Activated CD4-positive, alpha-beta memory T cell treated with anti-CD3 and anti-CD28 coated beads for 36 hours (primary cell): ENCODE results near the gene INHBB. TPM values are rescaled to one million over a fixed set of nuclear protein-coding genes. Genes with fewer than 3 reads are reported as not detected.

Source experiments
- CTCF ChIA-PET: fragments of 350-600 bp; sonication (Branson Sonifier 250); formaldehyde crosslinking; loops from one replicate; lab custom pipeline; 2021; ENCODE audit warnings: antibody characterized with exemption, inconsistent platforms; lab: Charles Lee
- POLR2A ChIA-PET: fragments of 350-600 bp; sonication (Branson Sonifier 250); formaldehyde crosslinking; loops from one replicate; lab custom pipeline; 2021; ENCODE audit warnings: antibody characterized with exemption; lab: Charles Lee
- DNase-seq: peaks from one replicate; pipeline ENCODE4 v3.0.0-alpha.2; 2020
- H3K27ac Mint-ChIP-seq: one replicate; pipeline ENCODE4 v1.8.0; 2021; ENCODE audit warnings: mixed read lengths
- H3K27me3 Mint-ChIP-seq: one replicate; pipeline ENCODE4 v1.8.0; 2021; ENCODE audit warnings: mixed read lengths
- H3K36me3 Mint-ChIP-seq: one replicate; pipeline ENCODE4 v1.8.0; 2021; ENCODE audit warnings: mixed read lengths
- H3K4me1 Mint-ChIP-seq: one replicate; pipeline ENCODE4 v1.8.0; 2021; ENCODE audit warnings: low read depth, mixed read lengths
- H3K4me3 Mint-ChIP-seq: one replicate; pipeline ENCODE4 v1.8.0; 2021; ENCODE audit warnings: mild to moderate bottlenecking, mixed read lengths
- H3K9me3 Mint-ChIP-seq: one replicate; pipeline ENCODE4 v1.8.0; 2021; ENCODE audit warnings: mixed read lengths
- intact Hi-C: fragments of 100-400 bp; cut with micrococcal nuclease; formaldehyde crosslinking; loops from one replicate; pipeline ENCODE4 v1.15.1; 2023
- total RNA-seq, 2 experiments: library from RNA; stranded (reverse); gene quantifications; one replicate each; pipeline ENCODE4 v1.2.3, GENCODE V29; 2021

Gene INHBB
- total RNA-seq, 2 experiments from 2014 or later = not detected

DNA sequence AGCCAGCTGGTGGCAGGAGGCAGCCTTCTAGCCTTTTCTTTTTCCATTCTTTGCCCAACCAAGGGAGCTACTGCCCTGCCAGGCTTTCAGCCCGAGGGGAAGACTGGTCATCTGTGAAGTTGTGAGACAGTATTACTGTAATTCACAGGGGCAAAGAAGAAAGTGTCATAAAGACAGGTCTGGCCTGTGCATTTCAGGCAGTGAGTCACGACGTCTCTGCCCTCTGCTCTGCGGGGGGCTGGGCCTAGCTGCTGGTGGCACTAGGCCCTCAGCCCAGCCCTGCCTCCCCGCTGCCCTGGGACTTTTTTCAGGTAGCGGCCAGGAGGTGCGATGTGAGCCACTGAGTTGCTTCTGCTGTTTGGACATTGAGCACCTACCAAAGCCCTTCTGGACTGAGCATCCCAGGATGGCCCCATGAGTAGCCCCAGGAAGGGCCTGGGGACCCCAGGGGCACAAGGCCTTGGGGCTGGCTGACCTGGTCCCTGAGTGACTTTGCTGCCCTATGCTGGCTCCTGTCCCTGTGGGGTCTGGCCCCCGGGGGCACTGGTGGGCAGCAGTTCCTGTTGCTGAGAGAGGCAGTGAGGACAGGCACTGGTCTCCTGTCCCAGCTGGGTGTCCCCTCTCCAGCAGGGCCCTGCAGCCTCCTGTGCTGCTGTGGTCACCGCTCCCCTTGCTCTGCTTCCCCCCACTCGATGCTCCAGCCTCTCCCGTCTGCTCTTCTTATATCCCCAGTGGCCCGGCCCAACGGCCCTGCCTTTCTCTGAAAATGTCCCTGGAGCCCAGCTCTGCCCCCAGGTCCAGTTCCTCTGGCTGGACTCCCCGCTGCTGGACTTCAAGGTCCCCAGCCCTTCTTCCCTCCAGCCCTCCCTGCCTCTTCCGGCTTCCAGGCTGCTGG, 7.0 kb downstream of the INHBB start:
- Mint-ChIP-seq H3K36me3 (no peaks in the 10 kb centered on the region), H3K9me3 (no peaks in the 10 kb centered on the region), H3K27ac (no peak overlapping the region), H3K4me3 (no peak overlapping the region), H3K27me3 (peaks cover 25% of the 10 kb centered on the region), H3K4me1 (peaks cover under 1% of the 10 kb centered on the region)
- POLR2A ChIA-PET = no interaction called here
- no peak for DNase-seq
- intact Hi-C loops = no loop called here
- CTCF ChIA-PET = no interaction called here

GRCh38 chr2:120353591-120353898, 7.6 kb downstream of the INHBB start:
- Mint-ChIP-seq H3K27me3 (peaks cover 20% of the 10 kb centered on the region), H3K4me3 (no peak overlapping the region), H3K27ac (no peak overlapping the region), H3K36me3 (no peaks in the 10 kb centered on the region), H3K4me1 (no peaks in the 10 kb centered on the region), H3K9me3 (no peaks in the 10 kb centered on the region)
- ChIA-PET CTCF (no interaction called here), POLR2A (no interaction called here)
- no peak for DNase-seq
- intact Hi-C loops = no loop called here

DNA sequence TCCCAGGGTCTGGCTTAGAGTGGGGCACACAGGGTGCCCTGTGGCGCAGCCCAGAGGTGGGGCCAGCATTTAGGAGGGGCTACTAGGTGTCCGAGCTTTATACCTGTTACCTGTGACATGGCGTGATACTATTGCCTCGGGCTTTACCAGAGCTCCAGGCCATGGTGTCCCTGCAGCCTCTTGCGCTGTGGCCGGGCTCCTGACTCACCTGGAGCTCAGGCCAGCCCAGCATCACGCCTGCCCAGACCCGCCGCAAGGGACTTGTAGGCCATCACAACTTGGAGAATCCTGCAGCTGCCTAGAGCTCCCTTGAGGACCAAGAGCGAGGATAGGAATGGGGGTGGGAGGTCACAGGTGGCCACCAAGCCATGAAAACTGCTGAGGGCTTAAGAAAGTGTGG, 8.0 kb downstream of the INHBB start:
- no peak overlapping the region for H3K4me3 Mint-ChIP-seq
- H3K36me3 Mint-ChIP-seq = no peaks in the 10 kb centered on the region
- peaks cover 16% of the 10 kb centered on the region for H3K27me3 Mint-ChIP-seq
- DNase-seq = no peak
- intact Hi-C loops = no loop called here
- POLR2A ChIA-PET = no interaction called here
- H3K4me1 Mint-ChIP-seq = no peaks in the 10 kb centered on the region
- no peaks in the 10 kb centered on the region for H3K9me3 Mint-ChIP-seq
- CTCF ChIA-PET = no interaction called here
- no peak overlapping the region for H3K27ac Mint-ChIP-seq

DNA sequence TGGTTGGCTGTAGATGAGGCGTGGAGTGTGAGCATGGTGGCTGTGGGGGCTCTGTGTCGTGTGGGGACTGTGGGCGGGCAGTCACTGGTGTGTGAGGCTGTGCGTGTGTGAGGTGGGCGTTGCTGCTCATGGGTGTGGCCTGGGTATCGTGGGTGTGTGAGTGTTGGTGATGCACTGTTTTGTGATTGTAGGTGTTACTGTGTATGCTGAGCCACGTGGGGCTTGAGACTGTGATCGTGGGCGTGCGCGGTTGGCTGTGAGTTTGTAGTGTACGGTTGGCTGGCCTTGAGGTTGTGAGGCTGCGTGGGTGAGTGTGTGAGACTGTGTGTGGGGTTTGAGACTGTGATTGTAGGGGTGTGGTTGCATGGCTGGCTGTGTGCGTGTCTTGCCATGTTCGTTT, 8.5 kb downstream of the INHBB start:
- POLR2A ChIA-PET = no interaction called here
- H3K9me3 Mint-ChIP-seq = no peaks in the 10 kb centered on the region
- peaks cover 12% of the 10 kb centered on the region for H3K27me3 Mint-ChIP-seq
- CTCF ChIA-PET = no interaction called here
- DNase-seq = no peak
- no peaks in the 10 kb centered on the region for H3K4me1 Mint-ChIP-seq
- H3K4me3 Mint-ChIP-seq = no peak overlapping the region
- H3K36me3 Mint-ChIP-seq = no peaks in the 10 kb centered on the region
- intact Hi-C loops = no loop called here
- no peak overlapping the region for H3K27ac Mint-ChIP-seq

DNA sequence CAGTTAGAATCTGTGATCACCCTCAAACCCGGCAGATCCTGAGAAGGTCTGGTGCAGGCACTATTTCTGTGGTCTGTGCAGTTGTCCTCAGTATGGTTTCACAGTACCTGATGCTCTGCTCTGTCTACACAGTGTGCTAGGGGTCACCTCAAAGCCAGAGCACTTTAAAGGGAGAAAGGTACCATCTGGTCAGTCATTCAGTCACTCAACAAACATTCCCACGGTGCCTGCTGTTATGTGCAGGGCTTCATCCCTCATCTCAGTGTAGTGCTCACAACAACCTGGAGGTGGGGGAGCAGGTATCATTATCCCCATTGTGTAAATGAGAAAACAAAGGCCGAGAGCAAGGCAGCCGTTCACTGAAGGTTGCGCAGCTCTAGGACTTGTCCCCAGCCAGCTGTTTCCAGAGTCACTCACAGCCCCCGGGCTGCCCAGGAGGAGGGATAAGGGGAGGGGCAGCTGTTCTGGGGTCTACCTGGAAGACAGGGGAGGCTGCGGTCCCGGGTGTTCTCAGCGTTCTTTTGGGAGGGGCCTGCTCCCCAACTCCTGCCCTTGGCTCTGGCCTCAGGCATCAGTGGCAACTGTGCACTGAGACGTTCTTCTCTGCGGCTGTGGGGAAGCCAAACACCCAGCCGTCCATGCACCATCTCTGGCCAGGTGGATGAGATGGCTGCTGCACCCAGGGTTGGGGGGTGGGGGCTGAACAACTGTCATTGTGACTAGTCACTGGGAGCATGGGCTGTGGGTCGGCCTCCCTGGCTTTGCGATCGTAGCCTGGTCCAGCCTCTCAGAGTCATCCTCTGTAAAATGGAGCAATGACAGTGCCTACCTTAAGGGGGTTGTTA, 9.2 kb downstream of the INHBB start:
- CTCF ChIA-PET = no interaction called here
- H3K4me1 Mint-ChIP-seq = no peaks in the 10 kb centered on the region

DNA sequence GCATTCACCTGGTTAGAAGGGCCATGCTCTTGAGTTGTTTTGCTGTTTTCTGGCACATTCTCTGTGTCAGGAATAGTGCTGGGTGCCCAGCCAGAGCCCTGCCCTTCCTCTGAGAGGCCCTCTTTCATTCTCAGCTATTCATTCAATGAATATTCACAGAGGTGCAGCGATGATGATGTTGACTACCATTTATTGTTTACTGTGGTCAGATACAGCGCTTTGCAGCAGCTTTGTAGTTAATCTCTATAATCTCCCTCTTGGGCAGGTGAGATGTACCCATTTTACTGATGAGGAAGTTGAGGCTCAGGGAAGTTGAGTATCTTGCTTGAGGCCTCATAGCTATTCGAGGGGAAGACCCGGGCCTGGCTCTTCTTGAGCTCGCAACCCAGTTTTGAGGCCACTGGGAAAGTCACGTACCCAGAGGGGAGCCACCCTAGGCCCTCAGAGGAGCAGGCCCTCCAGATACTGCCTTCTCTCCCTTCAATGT, 9.9 kb downstream of the INHBB start:
- Mint-ChIP-seq H3K4me1 (no peaks in the 10 kb centered on the region), H3K27me3 (peaks cover 4% of the 10 kb centered on the region), H3K4me3 (no peak overlapping the region), H3K36me3 (no peaks in the 10 kb centered on the region), H3K9me3 (no peaks in the 10 kb centered on the region), H3K27ac (no peak overlapping the region)
- POLR2A ChIA-PET = no interaction called here
- intact Hi-C loops = no loop called here
- no peak for DNase-seq
- CTCF ChIA-PET = no interaction called here

More for the DNA sequence above, 9.2 kb downstream of the INHBB start:
- intact Hi-C loops = no loop called here
- POLR2A ChIA-PET = no interaction called here
- Mint-ChIP-seq H3K27me3 (peaks cover 7% of the 10 kb centered on the region), H3K27ac (no peak overlapping the region), H3K4me3 (no peak overlapping the region), H3K9me3 (no peaks in the 10 kb centered on the region), H3K36me3 (no peaks in the 10 kb centered on the region)
- DNase-seq = no peak

GRCh38 chr2:120357768-120358167, 11.8 kb downstream of the INHBB start:
- H3K27ac Mint-ChIP-seq = no peak overlapping the region
- H3K9me3 Mint-ChIP-seq = no peaks in the 10 kb centered on the region
- H3K4me3 Mint-ChIP-seq = no peak overlapping the region
- H3K36me3 Mint-ChIP-seq = no peaks in the 10 kb centered on the region
- DNase-seq = no peak
- peaks cover 2% of the 10 kb centered on the region for H3K27me3 Mint-ChIP-seq
- POLR2A ChIA-PET = no interaction called here
- CTCF ChIA-PET = no interaction called here
- intact Hi-C loops = no loop called here
- H3K4me1 Mint-ChIP-seq = no peaks in the 10 kb centered on the region

DNA sequence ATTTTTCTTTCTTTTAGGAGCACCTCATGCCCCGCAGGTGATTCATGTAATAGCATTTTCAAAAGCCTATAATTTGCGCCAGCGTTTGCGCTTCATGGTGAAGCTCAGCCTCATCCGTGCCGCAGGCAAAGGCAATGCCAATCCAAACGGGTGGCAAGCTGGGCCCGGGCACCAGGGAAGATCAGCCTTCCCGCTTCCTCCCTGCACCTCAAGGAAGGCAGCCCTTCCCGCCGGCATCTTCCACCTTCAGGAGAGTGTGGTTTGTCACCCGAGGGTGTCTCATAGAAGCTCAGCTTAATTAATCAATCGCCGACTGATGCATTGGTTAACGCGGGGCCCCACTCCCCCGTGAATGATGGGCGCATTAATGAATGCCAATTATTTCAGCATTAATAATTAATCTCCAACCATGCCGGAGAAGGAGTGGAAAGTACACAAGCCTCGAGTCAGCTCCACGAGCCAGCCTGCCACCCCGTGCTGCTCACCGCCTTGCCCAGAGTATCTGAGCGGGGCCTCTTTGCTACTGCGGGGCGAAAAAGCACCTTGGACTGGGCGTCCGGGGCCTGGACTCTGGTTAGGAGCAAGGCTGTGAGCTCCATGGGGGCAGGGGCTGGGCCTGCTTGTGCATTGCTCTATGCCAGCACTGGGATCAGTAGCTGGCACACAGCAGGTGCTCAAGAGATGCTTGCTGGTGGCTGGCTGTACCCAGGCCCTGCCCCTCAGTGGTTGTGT, 13.0 kb downstream of the INHBB start:
- no peak for DNase-seq
- ChIA-PET POLR2A (no interaction called here), CTCF (interaction anchor here (1.6 kb wide), 1 partner anchor 46 kb away, joined by 3 read pairs; no protein-coding TSS in a partner anchor)
- no peaks in the 10 kb centered on the region for H3K36me3 Mint-ChIP-seq
- no peaks in the 10 kb centered on the region for H3K9me3 Mint-ChIP-seq
- H3K27ac Mint-ChIP-seq = no peak overlapping the region
- H3K27me3 Mint-ChIP-seq = peaks cover 2% of the 10 kb centered on the region
- intact Hi-C loops = no loop called here
- no peak overlapping the region for H3K4me3 Mint-ChIP-seq
- H3K4me1 Mint-ChIP-seq = no peaks in the 10 kb centered on the region

- POLR2A ChIA-PET = interaction anchor here (0.5 kb wide), 1 partner anchor 350 kb away, joined by 4 read pairs; no protein-coding TSS in a partner anchor
- Mint-ChIP-seq H3K27me3 (peaks cover 2% of the 10 kb centered on the region), H3K4me1 (no peaks in the 10 kb centered on the region), H3K27ac (no peak overlapping the region), H3K9me3 (no peaks in the 10 kb centered on the region), H3K36me3 (no peaks in the 10 kb centered on the region), H3K4me3 (no peak overlapping the region)
- intact Hi-C loops = no loop called here
- no peak for DNase-seq
- CTCF ChIA-PET = no interaction called here
Measured at GRCh38 chr2:120360307-120360855, 14.4 kb downstream of the INHBB start.

GRCh38 chr2:120362926-120363325, 17.0 kb downstream of the INHBB start:
- DNase-seq = no peak
- Mint-ChIP-seq H3K27me3 (peaks cover 2% of the 10 kb centered on the region), H3K27ac (no peak overlapping the region), H3K4me1 (no peaks in the 10 kb centered on the region), H3K4me3 (no peak overlapping the region), H3K36me3 (no peaks in the 10 kb centered on the region), H3K9me3 (no peaks in the 10 kb centered on the region)
- POLR2A ChIA-PET = no interaction called here
- CTCF ChIA-PET = no interaction called here
- intact Hi-C loops = no loop called here

GRCh38 chr2:120365236-120365793, 19.4 kb downstream of the INHBB start:
- intact Hi-C loops = no loop called here
- Mint-ChIP-seq H3K36me3 (no peaks in the 10 kb centered on the region), H3K27ac (no peak overlapping the region), H3K9me3 (no peaks in the 10 kb centered on the region), H3K27me3 (no peaks in the 10 kb centered on the region), H3K4me1 (no peaks in the 10 kb centered on the region), H3K4me3 (no peak overlapping the region)
- DNase-seq = no peak
- ChIA-PET CTCF (no interaction called here), POLR2A (no interaction called here)
